ENCODE measurements around the gene OR10G7. TPM values are rescaled to one million over a fixed set of nuclear protein-coding genes. Genes with fewer than 3 reads are reported as not detected.
"Not testable (repeated sequence)": the region's sequence is repeated elsewhere in the genome, so short reads cannot be mapped to it uniquely, and the experiment has no call there.

Gene OR10G7
- polyA plus RNA-seq, 4 donors, result not detected

DNA sequence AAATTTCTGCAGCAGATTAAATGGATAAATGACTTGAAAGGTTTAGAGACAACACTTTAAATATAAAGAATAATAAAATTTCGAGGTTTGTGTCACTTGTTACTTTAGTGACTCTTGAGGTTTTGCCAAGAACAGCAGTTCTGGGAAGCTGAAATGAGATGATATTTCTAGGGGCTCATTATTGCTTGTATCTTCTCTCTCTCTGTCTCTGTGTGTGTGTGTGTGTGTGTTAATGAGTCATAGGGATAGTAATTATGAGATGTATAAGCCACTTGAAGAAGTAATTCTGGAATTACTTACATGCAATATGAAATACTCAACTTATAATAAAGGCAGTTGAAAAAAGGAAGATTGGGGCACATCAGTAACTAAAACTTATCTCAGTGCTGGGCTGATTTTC lies 9.6 kb upstream of the OR10G7 start:
- no peak for DNase-seq (ENCODE audit: low read depth in 4 of 4, low spot score in 3 of 4)

DNA sequence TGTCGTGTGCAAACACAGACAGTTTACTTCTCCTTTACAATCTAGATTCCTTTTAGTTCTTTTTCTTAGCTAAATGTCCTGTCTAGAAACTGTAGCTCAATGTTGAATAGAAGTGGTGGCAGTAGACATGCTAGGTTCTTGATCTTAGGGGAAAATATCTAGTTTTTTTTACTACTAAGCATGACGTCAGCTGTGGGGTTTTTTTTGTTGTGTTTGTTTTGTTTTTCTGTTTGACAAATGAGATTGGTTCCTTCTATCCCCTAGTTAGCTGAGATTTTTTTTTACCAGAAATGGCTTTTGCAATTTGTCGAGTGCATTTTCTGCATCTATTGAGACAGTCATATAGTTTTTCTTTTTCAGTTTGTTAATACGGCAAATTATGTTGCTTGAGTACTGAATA lies 2.3 kb upstream of the OR10G7 start:
- DNase-seq (ENCODE audit: low read depth in 4 of 4, low spot score in 3 of 4), result no peak

GRCh38 chr11:124039557-124039956 lies 1.6 kb downstream of the OR10G7 start:
- no peak for DNase-seq (ENCODE audit: low read depth in 4 of 4, low spot score in 3 of 4)

- DNase-seq (ENCODE audit: low read depth in 4 of 4, low spot score in 3 of 4), result no peak
Observed at GRCh38 chr11:124036666-124037065, 4.5 kb downstream of the OR10G7 start.

DNA sequence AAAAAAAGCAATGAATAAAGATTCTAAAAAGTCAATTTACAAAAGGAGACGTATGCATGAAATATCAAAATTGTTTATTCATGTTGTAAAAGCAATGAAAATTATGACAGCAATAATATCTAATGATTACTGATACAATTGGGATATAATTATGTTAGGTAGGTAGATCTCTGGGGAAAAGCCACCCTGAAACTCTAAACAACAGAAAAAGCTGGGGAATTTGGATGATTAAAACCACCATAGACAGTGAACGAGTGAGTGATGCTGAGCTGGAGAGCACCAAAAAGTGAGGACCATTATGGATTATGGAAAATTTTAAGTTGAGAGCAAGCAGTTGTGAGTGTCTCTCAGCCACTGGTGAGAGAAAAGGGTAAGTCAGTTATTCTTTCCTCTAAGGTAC lies 14.6 kb downstream of the OR10G7 start, which contains the start of gene OR10G8:
Gene OR10G8 (plus strand): TSS at position 301 of the 400 bp plus-strand sequence. CDS start 2,825 bp downstream, outside the sequence.
- no peak for DNase-seq (ENCODE audit: low read depth in 4 of 4, low spot score in 3 of 4)

DNA sequence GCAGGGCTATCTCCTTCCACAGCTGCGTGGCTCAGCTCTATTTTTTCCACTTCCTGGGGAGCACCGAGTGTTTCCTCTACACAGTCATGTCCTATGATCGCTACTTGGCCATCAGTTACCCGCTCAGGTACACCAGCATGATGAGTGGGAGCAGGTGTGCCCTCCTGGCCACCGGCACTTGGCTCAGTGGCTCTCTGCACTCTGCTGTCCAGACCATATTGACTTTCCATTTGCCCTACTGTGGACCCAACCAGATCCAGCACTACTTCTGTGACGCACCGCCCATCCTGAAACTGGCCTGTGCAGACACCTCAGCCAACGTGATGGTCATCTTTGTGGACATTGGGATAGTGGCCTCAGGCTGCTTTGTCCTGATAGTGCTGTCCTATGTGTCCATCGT lies 25.3 kb downstream of the OR10G7 start:
- not testable (repeated sequence) for DNase-seq (ENCODE audit: low read depth in 4 of 4, low spot score in 3 of 4)

- no peak for DNase-seq (ENCODE audit: low read depth in 4 of 4, low spot score in 3 of 4)
Observed at GRCh38 chr11:124012697-124013096, 28.4 kb downstream of the OR10G7 start, which contains the start of gene OR10G4. TSS of gene OR10G4 (plus strand) at chr11:124012997. CDS start at chr11:124015575, 2,578 bp downstream.

GRCh38 chr11:123995119-123995518 lies 46.0 kb downstream of the OR10G7 start, which contains the start of gene OR10G6:
TSS of gene OR10G6 (minus strand) at chr11:123995161. CDS start at chr11:123995161, 0 bp downstream.
- DNase-seq (ENCODE audit: low read depth in 4 of 4, low spot score in 3 of 4), result no peak

Other genes with a start within 250 kb of the OR10G7 start
- not detected for gene OR6M1, start 235.0 kb downstream of the OR10G7 start, polyA plus RNA-seq (ENCODE audit: insufficient read length in 4 of 4)
- not detected for gene TMEM225, start 155.7 kb downstream of the OR10G7 start, polyA plus RNA-seq (ENCODE audit: insufficient read length in 4 of 4)
- gene OR8D4, start 139.2 kb downstream of the OR10G7 start, polyA plus RNA-seq (ENCODE audit: insufficient read length in 4 of 4), result not detected
- not detected for gene OR4D5, start 101.7 kb downstream of the OR10G7 start, polyA plus RNA-seq (ENCODE audit: insufficient read length in 4 of 4)
- not detected for gene OR6T1, start 97.5 kb downstream of the OR10G7 start, polyA plus RNA-seq (ENCODE audit: insufficient read length in 4 of 4)
- gene OR10S1, start 63.5 kb downstream of the OR10G7 start, polyA plus RNA-seq (ENCODE audit: insufficient read length in 4 of 4), result not detected
- not detected for gene OR10G6, start 46.2 kb downstream of the OR10G7 start, polyA plus RNA-seq (ENCODE audit: insufficient read length in 4 of 4)
- not detected for gene OR10G4, start 28.3 kb downstream of the OR10G7 start, polyA plus RNA-seq (ENCODE audit: insufficient read length in 4 of 4)
- not detected for gene OR10G9, start 18.3 kb downstream of the OR10G7 start, polyA plus RNA-seq (ENCODE audit: insufficient read length in 4 of 4)
- not detected for gene OR10G8, start 14.5 kb downstream of the OR10G7 start, polyA plus RNA-seq (ENCODE audit: insufficient read length in 4 of 4)
- gene VWA5A, start 74.1 kb upstream of the OR10G7 start, polyA plus RNA-seq (ENCODE audit: insufficient read length in 4 of 4), result 10 to 100 TPM; 13.1 to 16.2 (median 15.1) TPM
- not detected for gene OR10D3, start 142.0 kb upstream of the OR10G7 start, polyA plus RNA-seq (ENCODE audit: insufficient read length in 4 of 4)
- not detected for gene OR8G1, start 199.8 kb upstream of the OR10G7 start, polyA plus RNA-seq (ENCODE audit: insufficient read length in 4 of 4)
- not detected for gene OR8G5, start 215.1 kb upstream of the OR10G7 start, polyA plus RNA-seq (ENCODE audit: insufficient read length in 4 of 4)

Data from left renal pelvis (tissue), 4 donors.